Activated T-cell treated with anti-CD3 and anti-CD28 coated beads for 4 hours (primary cell): Measurements from ENCODE around the gene PAPPA.

ENCODE experiments used
- DNase-seq: peaks from one replicate; pipeline ENCODE4 v3.0.0-alpha.2; 2020

The PAPPA gene

GRCh38 chr9:116182876-116183275 is 29.3 kb downstream of the PAPPA start:
- DNase-seq = no peak

GRCh38 chr9:116187570-116188170 is 34.1 kb downstream of the PAPPA start:
- DNase-seq = no peak

- DNase-seq = no peak
These were observed 36.1 kb downstream of the PAPPA start for GRCh38 chr9:116189683-116190082.

- no peak for DNase-seq
These were observed 37.2 kb downstream of the PAPPA start for GRCh38 chr9:116190637-116191396.

GRCh38 chr9:116191576-116192415 is 38.2 kb downstream of the PAPPA start:
- DNase-seq = no peak

GRCh38 chr9:116193636-116194035 is 40.0 kb downstream of the PAPPA start:
- no peak for DNase-seq

GRCh38 chr9:116196806-116197205 is 43.2 kb downstream of the PAPPA start:
- no peak for DNase-seq

- no peak for DNase-seq
These were observed 44.8 kb downstream of the PAPPA start for GRCh38 chr9:116198344-116198743.

GRCh38 chr9:116202219-116202912 is 48.8 kb downstream of the PAPPA start:
- DNase-seq = no peak

- DNase-seq = no peak
These were observed 50.8 kb downstream of the PAPPA start for GRCh38 chr9:116204252-116204882.

- DNase-seq = no peak
These were observed 54.0 kb downstream of the PAPPA start for GRCh38 chr9:116207371-116208111.

- no peak for DNase-seq
These were observed 55.0 kb downstream of the PAPPA start for GRCh38 chr9:116208417-116209232.

GRCh38 chr9:116209414-116210116 is 56.0 kb downstream of the PAPPA start:
- DNase-seq = no peak

- DNase-seq = no peak
These were observed 59.5 kb downstream of the PAPPA start for GRCh38 chr9:116212986-116213692.

- DNase-seq = no peak
These were observed 60.1 kb downstream of the PAPPA start for GRCh38 chr9:116213693-116214047.

GRCh38 chr9:116218399-116218798 is 64.8 kb downstream of the PAPPA start:
- DNase-seq = no peak

- no peak for DNase-seq
These were observed 66.1 kb downstream of the PAPPA start for GRCh38 chr9:116219686-116220085.

GRCh38 chr9:116223926-116224325 is 70.3 kb downstream of the PAPPA start:
- DNase-seq = no peak

GRCh38 chr9:116230051-116230632 is 76.6 kb downstream of the PAPPA start:
- no peak for DNase-seq
